SU-DHL-6 (cell line): Measurements from ENCODE around the gene ADCY3.

Experiments used
- H2AFZ ChIP-seq: fragments of 200-600 bp; sonication (generic); 2 replicates; pipeline ENCODE4 v1.6.1; 2014; ENCODE audit warnings: low read depth, mild to moderate bottlenecking, moderate library complexity, mixed read lengths, antibody characterized with exemption, low read length; ENCODE audit not compliant: severe bottlenecking
- H3F3A ChIP-seq: fragments of 200-600 bp; shearing (Covaris generic); 2 replicates; pipeline ENCODE4 v1.6.0; 2016; ENCODE audit warnings: antibody characterized with exemption, mild to moderate bottlenecking; ENCODE audit not compliant: insufficient read depth
- H3K27ac ChIP-seq: fragments of 200-600 bp; sonication (generic); 2 replicates; pipeline ENCODE4 v1.5.1; 2016; ENCODE audit warnings: low read depth, mild to moderate bottlenecking, low read length, moderate library complexity, mixed read lengths
- H3K27me3 ChIP-seq: fragments of 200-600 bp; sonication (generic), shearing (Covaris generic); 2 replicates; pipeline ENCODE4 v1.6.0; 2014; ENCODE audit warnings: mild to moderate bottlenecking, low read length
- H3K36me3 ChIP-seq: fragments of 200-600 bp; sonication (generic); 2 replicates; pipeline ENCODE4 v1.6.1; 2014; ENCODE audit warnings: mild to moderate bottlenecking, low read length, mixed read lengths
- H3K4me2 ChIP-seq: fragments of 300-600, 200-600 bp; shearing (Covaris generic), sonication (generic); 2 replicates; pipeline ENCODE4 v1.6.0; 2014; ENCODE audit warnings: low read length, low read depth, mild to moderate bottlenecking; ENCODE audit not compliant: poor library complexity, severe bottlenecking
- H3K4me3 ChIP-seq: fragments of 200-600 bp; sonication (generic); 2 replicates; pipeline ENCODE4 v1.5.1; 2014; ENCODE audit warnings: antibody characterized with exemption, low read length, mild to moderate bottlenecking, mixed read lengths; ENCODE audit not compliant: insufficient read depth, poor library complexity, severe bottlenecking
- H3K79me2 ChIP-seq: fragments of 200-600 bp; sonication (generic); 2 replicates; pipeline ENCODE4 v1.6.1; 2014; ENCODE audit warnings: mild to moderate bottlenecking, low read length, moderate library complexity; ENCODE audit not compliant: insufficient read depth
- H3K9ac ChIP-seq: fragments of 200-600 bp; sonication (generic); 2 replicates; pipeline ENCODE4 v1.7.0; 2014; ENCODE audit warnings: mild to moderate bottlenecking, low read length
- H3K9me2 ChIP-seq: fragments of 200-600 bp; sonication (generic); replicated peaks from 2 replicates; pipeline ENCODE4 v1.6.1; 2014; ENCODE audit warnings: low read length; ENCODE audit not compliant: insufficient read depth
- H3K9me3 ChIP-seq: fragments of 200-600 bp; sonication (generic); 2 replicates; pipeline ENCODE4 v1.6.1; 2014; ENCODE audit warnings: low read length, mixed read lengths; ENCODE audit not compliant: insufficient read depth
- H4K20me1 ChIP-seq: fragments of 200-600 bp; sonication (generic); 2 replicates; pipeline ENCODE4 v1.6.1; 2014; ENCODE audit warnings: low read depth, mild to moderate bottlenecking, antibody characterized with exemption, low read length, moderate library complexity, mixed read lengths
- CTCF ChIP-seq: fragments of 200-600 bp; sonication (generic); IDR thresholded peaks from one replicate; pipeline ENCODE4 v1.5.1; 2017; ENCODE audit warnings: antibody characterized with exemption, mild to moderate bottlenecking, low read length, moderate library complexity; ENCODE audit not compliant: insufficient read depth, poor library complexity, severe bottlenecking
- EZH2phosphoT487 ChIP-seq: fragments of 200-600 bp; sonication (generic), shearing (Covaris generic); conservative IDR thresholded peaks from 2 replicates; pipeline ENCODE4 v1.6.1; 2018; ENCODE audit warnings: mild to moderate bottlenecking, antibody characterized with exemption, low read length, moderate library complexity, mixed read lengths

Gene ADCY3

GRCh38 chr2:24856791-24857211, 63.2 kb downstream of the ADCY3 start:
- no peaks in the 10 kb centered on the region for H3K27me3 ChIP-seq
- no peaks in the 10 kb centered on the region for H4K20me1 ChIP-seq
- no peak overlapping the region for H3K9ac ChIP-seq
- no peaks in the 10 kb centered on the region for H3K9me2 ChIP-seq
- no peaks in the 10 kb centered on the region for H3F3A ChIP-seq
- no peak overlapping the region for H3K27ac ChIP-seq
- TF ChIP-seq EZH2phosphoT487 (no peak), CTCF (no peak)
- no peaks in the 10 kb centered on the region for H3K79me2 ChIP-seq
- H3K9me3 ChIP-seq: no peaks in the 10 kb centered on the region
- H2AFZ ChIP-seq: no peak overlapping the region
- no peak overlapping the region for H3K4me2 ChIP-seq
- H3K4me3 ChIP-seq: no peak overlapping the region
- H3K36me3 ChIP-seq: no peaks in the 10 kb centered on the region

- Histone ChIP-seq H3K4me3 (no peak overlapping the region), H3K9me3 (no peaks in the 10 kb centered on the region), H3F3A (no peaks in the 10 kb centered on the region), H3K9me2 (no peaks in the 10 kb centered on the region), H3K9ac (no peak overlapping the region), H4K20me1 (no peaks in the 10 kb centered on the region), H3K27me3 (no peaks in the 10 kb centered on the region), H3K79me2 (no peaks in the 10 kb centered on the region), H3K27ac (no peak overlapping the region), H2AFZ (no peak overlapping the region), H3K36me3 (no peaks in the 10 kb centered on the region), H3K4me2 (no peak overlapping the region)
- no peak for TF ChIP-seq EZH2phosphoT487
- TF ChIP-seq CTCF: no peak
Observed at GRCh38 chr2:24855726-24856125, 64.3 kb downstream of the ADCY3 start.

- no peak overlapping the region for H3K4me3 ChIP-seq
- no peaks in the 10 kb centered on the region for H3K27me3 ChIP-seq
- no peaks in the 10 kb centered on the region for H3K9me3 ChIP-seq
- H3K4me2 ChIP-seq: no peak overlapping the region
- no peak overlapping the region for H2AFZ ChIP-seq
- H3K9me2 ChIP-seq: no peaks in the 10 kb centered on the region
- no peaks in the 10 kb centered on the region for H4K20me1 ChIP-seq
- no peaks in the 10 kb centered on the region for H3K36me3 ChIP-seq
- no peaks in the 10 kb centered on the region for H3K79me2 ChIP-seq
- H3K9ac ChIP-seq: no peak overlapping the region
- no peaks in the 10 kb centered on the region for H3F3A ChIP-seq
- H3K27ac ChIP-seq: no peak overlapping the region
- no peak for TF ChIP-seq CTCF
- TF ChIP-seq EZH2phosphoT487: no peak
Observed at GRCh38 chr2:24855022-24855622, 64.9 kb downstream of the ADCY3 start.
